ENCODE results near the gene SH2D4B.

- TF ChIP-seq CTCF (conservative IDR thresholded peaks at IDR 0.05) = no peak
- no peak for TF ChIP-seq EZH2 (IDR thresholded peaks at IDR 0.05; ENCODE audit: low read depth)
Observed at GRCh38 chr10:80539421-80540031, 1.8 kb downstream of the SH2D4B start.

All from PC-9 (cell line).